GM21529 (cell line): ENCODE data around the gene LMNB1.

ENCODE experiments used
- ATAC-seq: cut with Tn5 transposase; IDR thresholded peaks from one replicate; pipeline ENCODE4 v1.9.1; 2021; ENCODE audit not compliant: unreplicated experiment

Gene LMNB1

DNA sequence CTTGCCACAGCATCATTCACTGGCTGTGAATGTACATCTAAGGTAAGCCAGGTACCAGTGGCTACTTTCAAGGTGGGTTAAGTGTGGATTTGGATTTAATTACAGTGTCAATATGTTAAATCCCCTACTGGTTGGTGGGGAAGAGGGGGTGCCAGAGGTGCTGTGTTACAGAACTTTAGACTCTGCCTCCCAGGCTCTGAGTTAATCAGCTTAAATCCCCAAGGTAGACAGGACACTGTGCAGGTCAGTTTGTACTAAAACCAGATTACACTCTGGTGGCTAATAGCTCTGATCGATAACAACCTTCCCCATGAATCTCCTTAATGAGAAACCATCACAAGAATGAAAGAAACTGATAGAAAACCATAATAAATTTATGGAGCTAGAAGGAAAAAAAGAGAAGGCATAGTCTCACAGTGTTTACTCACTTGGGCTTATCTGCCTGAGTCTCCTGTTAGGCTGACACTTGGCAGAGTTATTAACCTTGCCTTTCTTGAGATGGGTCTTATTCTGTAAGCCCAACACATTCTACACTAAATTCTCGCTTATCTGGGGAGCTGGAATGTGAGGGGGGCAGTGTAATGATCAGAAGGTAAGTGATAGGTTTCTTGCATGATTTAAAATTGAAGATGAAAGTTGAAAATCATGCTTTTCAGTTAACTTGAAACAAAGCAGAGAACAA, 106.8 kb downstream of the LMNB1 start:
- no peak for ATAC-seq

- ATAC-seq, result no peak
Observed at GRCh38 chr5:126884269-126884819, 107.4 kb downstream of the LMNB1 start.
